SK-N-SH (cell line): ENCODE results near the gene RAB24.

ENCODE experiments used
- CTCF ChIP-seq: fragments of 200-600 bp; sonication (generic); IDR thresholded peaks from 2 replicates; pipeline ENCODE4 v1.6.1; 2017; ENCODE audit warnings: antibody characterized with exemption, mild to moderate bottlenecking, moderate library complexity
- JUND ChIP-seq: IDR thresholded peaks from 2 replicates; pipeline ENCODE4 v1.4.0; 2012
- RAD21 ChIP-seq: IDR thresholded peaks from 2 replicates; pipeline ENCODE4 v1.6.1; 2012; ENCODE audit warnings: mild to moderate bottlenecking, low read length
- TAF1 ChIP-seq: IDR thresholded peaks from 2 replicates; pipeline ENCODE4 v1.6.1; 2012; ENCODE audit warnings: low read depth, mild to moderate bottlenecking, low read length, moderate library complexity, borderline replicate concordance

GRCh38 chr5:177310332-177310731 is 6.8 kb upstream of the RAB24 start:
- TF ChIP-seq JUND (no peak), RAD21 (no peak), CTCF (no peak), TAF1 (no peak)
